Smooth muscle cell (in vitro differentiated cells): ENCODE measurements around the gene GPR107. TPM values are rescaled to one million over a fixed set of nuclear protein-coding genes. Genes with fewer than 3 reads are reported as not detected.

Source experiments
- DNase-seq: peaks from one replicate; lab custom pipeline; 2025; ENCODE audit not compliant: unreplicated experiment; lab: John Stamatoyannopoulos, UW
- H2AFZ ChIP-seq: fragments of 200-600 bp; sonication (generic); 2 replicates; pipeline ENCODE4 v1.6.0; 2016; ENCODE audit warnings: antibody characterized with exemption, low read depth, mild to moderate bottlenecking
- H3F3A ChIP-seq: fragments of 200-600 bp; sonication (generic); 2 replicates; pipeline ENCODE4 v1.6.0; 2017; ENCODE audit warnings: antibody characterized with exemption, low read depth
- H3K27ac ChIP-seq: fragments of 200-600 bp; sonication (generic); 2 replicates; pipeline ENCODE4 v1.5.1; 2016; ENCODE audit warnings: low read depth, mild to moderate bottlenecking
- H3K27me3 ChIP-seq: fragments of 200-600 bp; sonication (generic); 2 replicates; pipeline ENCODE4 v1.6.1; 2016; ENCODE audit warnings: low read depth, mild to moderate bottlenecking
- H3K36me3 ChIP-seq: fragments of 200-600 bp; sonication (generic); 2 replicates; pipeline ENCODE4 v1.5.1; 2016; ENCODE audit warnings: low read depth
- H3K4me1 ChIP-seq: fragments of 200-600 bp; sonication (generic); 2 replicates; pipeline ENCODE4 v1.5.1; 2016; ENCODE audit warnings: low read depth
- H3K4me2 ChIP-seq: fragments of 200-600 bp; sonication (generic); 2 replicates; pipeline ENCODE4 v1.6.0; 2016; ENCODE audit warnings: mild to moderate bottlenecking
- H3K4me3 ChIP-seq: fragments of 200-600 bp; sonication (generic); 2 replicates; pipeline ENCODE4 v1.5.1; 2016; ENCODE audit warnings: mild to moderate bottlenecking
- H3K79me2 ChIP-seq: fragments of 200-600 bp; sonication (generic); 2 replicates; pipeline ENCODE4 v1.6.0; 2016; ENCODE audit warnings: low read depth, mild to moderate bottlenecking
- H3K9ac ChIP-seq: fragments of 200-600 bp; sonication (generic); 2 replicates; pipeline ENCODE4 v1.6.0; 2016; ENCODE audit warnings: low read depth
- H3K9me3 ChIP-seq: fragments of 200-600 bp; sonication (generic); replicated peaks from 2 replicates; pipeline ENCODE4 v1.5.1; 2016; ENCODE audit warnings: low read depth
- H4K20me1 ChIP-seq: fragments of 200-600 bp; sonication (generic); 2 replicates; pipeline ENCODE4 v1.6.0; 2016; ENCODE audit warnings: low read depth
- CTCF ChIP-seq: fragments of 200-600 bp; sonication (generic); IDR thresholded peaks from 2 replicates; pipeline ENCODE4 v1.5.1; 2017; ENCODE audit warnings: borderline replicate concordance, mild to moderate bottlenecking, antibody characterized with exemption; ENCODE audit not compliant: insufficient read depth, poor library complexity, severe bottlenecking
- WGBS: methylation state at CpG from one replicate; pipeline ENCODE4 v1.1.7; 2016; ENCODE audit warnings: low lambda C conversion rate; 5-methylcytosine and 5-hydroxymethylcytosine counted together
- polyA plus RNA-seq: library from polyadenylated mRNA; unstranded; fragments of >200 nt; fragmentation: Nextera tagmentation; extraction: Ambion mirVana; gene quantifications from 2 replicates; pipeline ENCODE4 v1.2.1, GENCODE V29; 2016
- total RNA-seq: library from RNA; depleted of rRNA; stranded (reverse); fragments of >200 nt; gene quantifications from 2 replicates; pipeline ENCODE4 v1.2.3, GENCODE V29; 2014

GPR107 gene
- total and polyA plus RNA-seq, 2 experiments from 2014 or later = 16.2 to 42.7 TPM

- DNase-seq = no peak
- Histone ChIP-seq H3K4me1 (no peaks in the 10 kb centered on the region), H3K9me3 (no peaks in the 10 kb centered on the region), H2AFZ (no peak overlapping the region), H3K79me2 (peaks cover 96% of the 10 kb centered on the region), H3K27ac (no peak overlapping the region), H3K4me2 (no peak overlapping the region), H3K27me3 (no peaks in the 10 kb centered on the region), H4K20me1 (peaks cover 95% of the 10 kb centered on the region), H3K36me3 (no peaks in the 10 kb centered on the region), H3K9ac (no peak overlapping the region), H3F3A (no peaks in the 10 kb centered on the region), H3K4me3 (no peak overlapping the region)
- TF ChIP-seq CTCF = no peak
- WGBS = 88% methylated on average over 3 of the region's 3 CpGs
Observed at GRCh38 chr9:130030651-130031127, 23.0 kb upstream of the GPR107 start.

GRCh38 chr9:130034570-130034969 is 19.1 kb upstream of the GPR107 start:
- no peak for DNase-seq
- 5% methylated on average over 1 of the region's 1 CpG for WGBS
- Histone ChIP-seq H4K20me1 (peaks cover 90% of the 10 kb centered on the region), H3K36me3 (no peaks in the 10 kb centered on the region), H3F3A (no peaks in the 10 kb centered on the region), H3K27ac (peak overlapping the region; percentile 64), H3K4me2 (peak overlapping the region; percentile 29), H3K9ac (no peak overlapping the region), H3K9me3 (no peaks in the 10 kb centered on the region), H3K4me3 (no peak overlapping the region), H3K27me3 (no peaks in the 10 kb centered on the region), H3K4me1 (no peaks in the 10 kb centered on the region), H2AFZ (no peak overlapping the region), H3K79me2 (peaks cover 87% of the 10 kb centered on the region)
- TF ChIP-seq CTCF = no peak

GRCh38 chr9:130036099-130036498 is 17.6 kb upstream of the GPR107 start:
- Histone ChIP-seq H2AFZ (no peak overlapping the region), H3K27me3 (no peaks in the 10 kb centered on the region), H4K20me1 (peaks cover 89% of the 10 kb centered on the region), H3K4me3 (no peak overlapping the region), H3K27ac (peak overlapping the region; percentile 70), H3K79me2 (peaks cover 89% of the 10 kb centered on the region), H3K4me1 (peaks cover 6% of the 10 kb centered on the region), H3K9ac (no peak overlapping the region), H3K9me3 (no peaks in the 10 kb centered on the region), H3K4me2 (peak overlapping the region; percentile 66), H3F3A (no peaks in the 10 kb centered on the region), H3K36me3 (no peaks in the 10 kb centered on the region)
- no peak for DNase-seq
- TF ChIP-seq CTCF = no peak

- Histone ChIP-seq H3K9ac (no peak overlapping the region), H3K4me3 (no peak overlapping the region), H4K20me1 (peaks cover 69% of the 10 kb centered on the region), H3F3A (peaks cover 7% of the 10 kb centered on the region), H2AFZ (no peak overlapping the region), H3K36me3 (no peaks in the 10 kb centered on the region), H3K79me2 (peaks cover 69% of the 10 kb centered on the region), H3K4me2 (no peak overlapping the region), H3K27ac (no peak overlapping the region), H3K4me1 (peaks cover 12% of the 10 kb centered on the region), H3K27me3 (no peaks in the 10 kb centered on the region), H3K9me3 (no peaks in the 10 kb centered on the region)
- 94% methylated on average over 6 of the region's 6 CpGs for WGBS
- DNase-seq = no peak
- no peak for TF ChIP-seq CTCF
Observed at GRCh38 chr9:130039528-130040147, 14.1 kb upstream of the GPR107 start.
